ENCODE results near the gene GIPC2.

DNA sequence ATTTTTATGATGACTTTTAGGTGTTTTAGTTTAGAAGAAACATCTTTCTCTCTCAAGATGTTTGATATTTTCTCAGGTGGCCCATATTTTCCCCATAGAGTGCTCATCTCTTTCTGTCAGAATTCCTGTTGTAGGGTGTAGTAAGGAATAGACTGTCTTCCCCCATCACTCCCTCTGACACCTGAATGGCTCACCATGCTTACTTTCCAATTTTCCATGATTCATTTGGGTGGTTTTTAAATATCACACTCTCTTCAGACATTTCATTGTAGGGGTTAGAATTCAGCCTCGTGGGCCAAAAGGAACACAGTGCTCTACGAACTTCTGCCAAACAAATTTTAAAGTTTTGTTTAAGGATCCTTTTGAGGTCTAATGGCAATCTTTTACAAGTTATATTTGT lies 24.0 kb downstream of the GIPC2 start:
- TF ChIP-seq, protein P1, sequence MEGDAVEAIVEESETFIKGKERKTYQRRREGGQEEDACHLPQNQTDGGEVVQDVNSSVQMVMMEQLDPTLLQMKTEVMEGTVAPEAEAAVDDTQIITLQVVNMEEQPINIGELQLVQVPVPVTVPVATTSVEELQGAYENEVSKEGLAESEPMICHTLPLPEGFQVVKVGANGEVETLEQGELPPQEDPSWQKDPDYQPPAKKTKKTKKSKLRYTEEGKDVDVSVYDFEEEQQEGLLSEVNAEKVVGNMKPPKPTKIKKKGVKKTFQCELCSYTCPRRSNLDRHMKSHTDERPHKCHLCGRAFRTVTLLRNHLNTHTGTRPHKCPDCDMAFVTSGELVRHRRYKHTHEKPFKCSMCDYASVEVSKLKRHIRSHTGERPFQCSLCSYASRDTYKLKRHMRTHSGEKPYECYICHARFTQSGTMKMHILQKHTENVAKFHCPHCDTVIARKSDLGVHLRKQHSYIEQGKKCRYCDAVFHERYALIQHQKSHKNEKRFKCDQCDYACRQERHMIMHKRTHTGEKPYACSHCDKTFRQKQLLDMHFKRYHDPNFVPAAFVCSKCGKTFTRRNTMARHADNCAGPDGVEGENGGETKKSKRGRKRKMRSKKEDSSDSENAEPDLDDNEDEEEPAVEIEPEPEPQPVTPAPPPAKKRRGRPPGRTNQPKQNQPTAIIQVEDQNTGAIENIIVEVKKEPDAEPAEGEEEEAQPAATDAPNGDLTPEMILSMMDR (IDR thresholded peaks at IDR 0.05) = no peak
- TF ChIP-seq ZFX (IDR thresholded peaks at IDR 0.05; ENCODE audit: borderline replicate concordance) = no peak

Measured in 22Rv1 (cell line).